Activated CD4-positive, alpha-beta memory T cell treated with anti-CD3 and anti-CD28 coated beads, Interleukin-2, amount 10 ng/mL, durations not matched to agents 7 days and 5 days (primary cell): ENCODE data around the gene RBM8A. TPM values are rescaled to one million over a fixed set of nuclear protein-coding genes. Genes with fewer than 3 reads are reported as not detected.

Source experiments
- CTCF ChIA-PET: fragments of 350-600 bp; sonication (Branson Sonifier 250); formaldehyde crosslinking; loops from one replicate; lab custom pipeline; 2021; ENCODE audit warnings: antibody characterized with exemption, inconsistent platforms; lab: Charles Lee
- POLR2A ChIA-PET: fragments of 350-600 bp; sonication (Branson Sonifier 250); formaldehyde crosslinking; loops from one replicate; lab custom pipeline; 2021; ENCODE audit warnings: antibody characterized with exemption; lab: Charles Lee
- DNase-seq: peaks from one replicate; pipeline ENCODE4 v3.0.0-alpha.2; 2020
- H3K27ac Mint-ChIP-seq: one replicate; pipeline ENCODE4 v1.8.0; 2021; ENCODE audit warnings: mild to moderate bottlenecking, mixed read lengths
- H3K27me3 Mint-ChIP-seq: one replicate; pipeline ENCODE4 v1.8.0; 2021; ENCODE audit warnings: mixed read lengths
- H3K36me3 Mint-ChIP-seq: one replicate; pipeline ENCODE4 v1.8.0; 2021; ENCODE audit warnings: low read depth, mixed read lengths
- H3K4me1 Mint-ChIP-seq: one replicate; pipeline ENCODE4 v1.8.0; 2021; ENCODE audit warnings: mixed read lengths
- H3K4me3 Mint-ChIP-seq: one replicate; pipeline ENCODE4 v1.8.0; 2021; ENCODE audit warnings: mild to moderate bottlenecking, mixed read lengths
- H3K9me3 Mint-ChIP-seq: one replicate; pipeline ENCODE4 v1.8.0; 2021; ENCODE audit warnings: mixed read lengths
- total RNA-seq, 2 experiments: library from RNA; stranded (reverse); gene quantifications; one replicate each; pipeline ENCODE4 v1.2.3, GENCODE V29; 2021

The RBM8A gene
- total RNA-seq, 2 experiments from 2014 or later = 168 to 174 TPM

DNA sequence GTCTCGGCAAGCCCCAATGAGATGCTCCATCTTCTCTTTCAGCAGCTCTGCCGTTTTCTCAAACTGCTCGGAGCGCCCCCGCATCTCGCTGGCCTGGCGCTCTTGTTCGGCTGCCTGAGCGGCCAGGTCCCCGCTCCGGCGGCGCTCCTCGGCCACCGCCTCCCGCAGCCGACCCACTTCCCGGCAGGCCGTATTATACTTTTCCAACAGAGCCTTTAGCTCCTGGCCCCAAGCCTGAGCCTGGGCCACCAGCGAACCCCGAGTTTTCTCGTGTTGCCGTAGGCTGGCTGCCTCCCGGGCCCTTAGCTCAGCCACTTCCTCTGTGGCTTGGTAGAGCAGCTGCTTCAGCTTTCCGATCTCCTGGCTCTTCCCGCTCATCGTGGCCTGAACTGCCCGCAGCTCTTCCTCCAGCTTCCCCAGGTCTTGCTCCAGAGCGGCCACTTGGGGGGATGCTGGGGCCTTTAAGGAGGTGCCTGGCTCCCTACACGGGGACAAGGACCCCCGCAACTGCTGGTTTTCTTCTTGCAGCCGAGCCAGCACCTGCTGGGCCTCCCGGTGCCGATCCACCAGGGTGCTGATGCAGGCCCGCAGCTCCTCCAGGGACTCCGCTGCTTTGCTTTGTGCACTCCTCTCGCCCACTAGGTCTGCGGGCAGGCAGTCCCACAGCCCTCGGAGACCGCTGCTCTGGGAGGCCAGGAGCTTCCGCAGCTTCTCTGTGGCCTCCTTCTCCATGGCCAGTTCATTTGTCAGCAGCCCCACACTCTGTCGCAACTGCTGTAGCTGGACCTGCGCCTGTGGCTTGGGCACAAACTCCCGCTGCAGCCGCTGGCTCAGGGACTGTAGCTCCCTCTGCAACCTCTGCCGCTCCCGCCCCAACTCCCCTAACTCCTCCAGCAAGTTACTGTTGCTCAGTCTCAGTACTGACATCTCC, 55.0 kb downstream of the RBM8A start:
- peaks cover 19% of the 10 kb centered on the region for H3K4me1 Mint-ChIP-seq
- H3K27me3 Mint-ChIP-seq = peaks cover 48% of the 10 kb centered on the region
- peak; percentile 54 for DNase-seq
- ChIA-PET POLR2A (interaction anchor here (0.8 to 3.4 kb wide), 9 partner anchors 11 to 123 kb away, joined by 3 to 21 read pairs (median 6); partner anchors contain the start of genes ANKRD34A, ANKRD35, PEX11B and PIAS3), CTCF (interaction anchor here (0.7 to 2.2 kb wide), 7 partner anchors 10 to 160 kb away, joined by 3 to 14 read pairs (median 5); partner anchors contain the start of genes ANKRD35, NUDT17 and RBM8A)
- H3K27ac Mint-ChIP-seq = peak overlapping the region; percentile 56
- H3K4me3 Mint-ChIP-seq = peak overlapping the region; percentile 70
- no peaks in the 10 kb centered on the region for H3K36me3 Mint-ChIP-seq
- no peaks in the 10 kb centered on the region for H3K9me3 Mint-ChIP-seq

Other genes starting within 250 kb of the RBM8A start
- under 1 TPM in 1 of 2 experiments, not detected in 1; 0.60 TPM for gene PDZK1, start 220.1 kb downstream of the RBM8A start, total RNA-seq
- gene CD160, start 208.0 kb downstream of the RBM8A start, total RNA-seq = not detected
- gene RNF115, start 103.4 kb downstream of the RBM8A start, total RNA-seq = 10 to 100 TPM; 12.9 to 13.1 TPM
- gene POLR3C, start 103.3 kb downstream of the RBM8A start, total RNA-seq = 10 to 100 TPM; 29.7 to 32.1 TPM
- 1 to 10 TPM; 2.5 to 2.7 TPM for gene NUDT17, start 81.9 kb downstream of the RBM8A start, total RNA-seq
- gene PIAS3, start 68.4 kb downstream of the RBM8A start, total RNA-seq = 10 to 100 TPM; 21.2 to 21.7 TPM
- under 1 TPM; 0.33 to 0.35 TPM for gene ANKRD35, start 41.6 kb downstream of the RBM8A start, total RNA-seq
- 1 to 10 TPM in 1 of 2 experiments, under 1 TPM in 1; 0.98 to 1.1 TPM for gene ITGA10, start 17.4 kb downstream of the RBM8A start, total RNA-seq
- 10 to 100 TPM; 29.0 to 33.2 TPM for gene PEX11B, start 8.8 kb downstream of the RBM8A start, total RNA-seq
- gene LIX1L, start 30.5 kb upstream of the RBM8A start, total RNA-seq = 10 to 100 TPM; 50.3 to 51.0 TPM
- 1 to 10 TPM; 2.9 to 3.7 TPM for gene ANKRD34A, start 37.1 kb upstream of the RBM8A start, total RNA-seq
- 10 to 100 TPM; 32.4 to 33.7 TPM for gene POLR3GL, start 37.2 kb upstream of the RBM8A start, total RNA-seq
- 100 to 1,000 TPM; 397 to 407 TPM for gene TXNIP, start 69.1 kb upstream of the RBM8A start, total RNA-seq
- gene HJV, start 94.3 kb upstream of the RBM8A start, total RNA-seq = not detected
- gene NBPF10, start 217.3 kb upstream of the RBM8A start, total RNA-seq = 1 to 10 TPM; 2.1 to 2.2 TPM